ENCODE data around the gene CFAP46. TPM values are rescaled to one million over a fixed set of nuclear protein-coding genes. Genes with fewer than 3 reads are reported as not detected.

Gene CFAP46
- total RNA-seq, 3 donors from 2014 or later (not counting 1 experiment from before 2014, with no cell fraction given): 0.35 TPM; not detected in 2

DNA sequence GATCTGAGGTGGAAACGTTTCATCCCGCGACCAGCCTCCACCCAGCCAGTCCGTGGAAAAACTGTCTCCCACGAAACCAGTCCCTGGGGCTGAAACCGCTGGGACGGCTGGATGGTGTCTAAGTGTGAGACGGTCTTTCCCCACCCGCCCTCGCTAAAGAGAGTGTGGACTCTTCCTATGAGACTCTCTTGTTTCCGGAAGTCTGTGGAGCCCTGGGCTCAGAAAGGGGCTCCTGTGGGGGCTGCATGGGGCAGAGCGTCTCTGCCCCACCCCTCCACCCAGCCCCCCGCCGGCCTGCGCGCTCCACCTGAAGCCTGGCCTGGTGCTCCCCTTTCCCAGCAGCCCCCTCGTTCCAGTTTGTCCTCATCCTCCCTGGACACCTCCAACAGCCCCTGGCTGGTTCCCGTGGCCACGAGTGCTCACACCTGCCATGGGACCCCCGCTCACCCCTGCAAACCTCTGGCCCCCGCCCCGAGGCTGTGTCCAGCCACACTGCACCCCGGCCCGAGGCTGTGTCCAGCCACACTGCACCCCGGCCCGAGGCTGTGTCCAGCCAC lies 28.7 kb downstream of the CFAP46 start:
- DNase-seq: no peak
- H3K36me3 Mint-ChIP-seq: no peaks in the 10 kb centered on the region
- WGBS (ENCODE audit: insufficient coverage): 93% methylated on average over 20 of the region's 26 CpGs

DNA sequence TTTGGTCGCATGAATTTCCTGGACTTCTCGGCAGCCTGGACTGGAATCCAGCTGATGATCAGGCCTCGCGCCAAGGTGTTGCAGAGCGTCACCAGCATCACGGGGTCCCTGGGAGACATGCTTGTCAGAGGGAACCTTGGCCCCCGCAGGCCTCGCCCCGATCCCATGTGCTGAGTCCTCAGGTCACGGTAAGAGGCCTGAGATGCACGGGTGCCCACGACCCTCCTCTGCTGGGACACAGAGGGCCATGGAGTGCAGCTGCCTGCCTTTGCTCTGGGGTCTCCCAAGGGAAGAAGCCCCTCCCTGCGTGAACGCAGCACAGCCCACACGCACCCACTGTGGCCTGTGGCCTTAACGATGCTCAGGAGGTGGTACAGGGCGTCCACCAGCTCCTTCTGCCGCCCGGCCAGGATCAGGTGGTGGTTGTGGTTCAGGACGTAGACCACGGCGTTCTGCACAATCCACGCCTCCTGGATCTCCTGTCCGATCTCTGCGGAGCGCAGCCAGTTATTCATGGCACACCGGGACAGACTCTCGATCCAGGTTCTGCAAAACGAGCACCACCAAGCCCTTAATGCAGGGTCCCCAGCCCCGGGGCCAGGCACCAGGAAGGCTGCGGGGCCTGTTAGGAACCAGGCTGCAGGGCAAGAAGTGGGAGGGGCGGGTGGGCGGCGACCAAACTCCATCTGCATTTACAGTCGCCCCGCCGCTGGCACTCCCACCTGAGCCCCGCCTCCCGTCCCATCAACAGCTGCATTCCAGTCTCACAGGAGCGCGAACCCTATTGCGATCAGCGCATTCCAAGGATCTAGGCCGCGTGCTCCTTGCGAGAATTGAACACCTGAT lies 29.4 kb downstream of the CFAP46 start:
- H3K4me3 Mint-ChIP-seq: no peak overlapping the region
- no peak overlapping the region for H3K27ac Mint-ChIP-seq
- TF ChIP-seq, protein P1, sequence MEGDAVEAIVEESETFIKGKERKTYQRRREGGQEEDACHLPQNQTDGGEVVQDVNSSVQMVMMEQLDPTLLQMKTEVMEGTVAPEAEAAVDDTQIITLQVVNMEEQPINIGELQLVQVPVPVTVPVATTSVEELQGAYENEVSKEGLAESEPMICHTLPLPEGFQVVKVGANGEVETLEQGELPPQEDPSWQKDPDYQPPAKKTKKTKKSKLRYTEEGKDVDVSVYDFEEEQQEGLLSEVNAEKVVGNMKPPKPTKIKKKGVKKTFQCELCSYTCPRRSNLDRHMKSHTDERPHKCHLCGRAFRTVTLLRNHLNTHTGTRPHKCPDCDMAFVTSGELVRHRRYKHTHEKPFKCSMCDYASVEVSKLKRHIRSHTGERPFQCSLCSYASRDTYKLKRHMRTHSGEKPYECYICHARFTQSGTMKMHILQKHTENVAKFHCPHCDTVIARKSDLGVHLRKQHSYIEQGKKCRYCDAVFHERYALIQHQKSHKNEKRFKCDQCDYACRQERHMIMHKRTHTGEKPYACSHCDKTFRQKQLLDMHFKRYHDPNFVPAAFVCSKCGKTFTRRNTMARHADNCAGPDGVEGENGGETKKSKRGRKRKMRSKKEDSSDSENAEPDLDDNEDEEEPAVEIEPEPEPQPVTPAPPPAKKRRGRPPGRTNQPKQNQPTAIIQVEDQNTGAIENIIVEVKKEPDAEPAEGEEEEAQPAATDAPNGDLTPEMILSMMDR (IDR thresholded peaks at IDR 0.05): no peak
- H3K4me1 Mint-ChIP-seq: no peaks in the 10 kb centered on the region
- WGBS (ENCODE audit: insufficient coverage): 92% methylated on average over 46 of the region's 46 CpGs
- Histone ChIP-seq H3K27ac (ENCODE audit: low read length) (no peak overlapping the region), H3K4me3 (ENCODE audit: low read length) (no peak overlapping the region), H3K27me3 (ENCODE audit: control insufficient read depth, insufficient read depth, low read length) (no peaks in the 10 kb centered on the region), H3K4me1 (ENCODE audit: control insufficient read depth, insufficient read depth, low read length) (peaks cover 4% of the 10 kb centered on the region), H3K36me3 (ENCODE audit: control insufficient read depth, insufficient read depth, low read length) (no peaks in the 10 kb centered on the region), H3K9me3 (ENCODE audit: control insufficient read depth, insufficient read depth, low read length) (no peaks in the 10 kb centered on the region)
- no peaks in the 10 kb centered on the region for H3K27me3 Mint-ChIP-seq (ENCODE audit: low read depth in 2 of 2)
- no peaks in the 10 kb centered on the region for H3K9me3 Mint-ChIP-seq
- DNase-seq: peak in 1 of 2 donors; percentile 12
- ATAC-seq: no peak
- intact Hi-C loops (cut with micrococcal nuclease): no loop called here
- no peaks in the 10 kb centered on the region for H3K36me3 Mint-ChIP-seq

More for the DNA sequence above, 28.7 kb downstream of the CFAP46 start:
- intact Hi-C loops (cut with micrococcal nuclease): no loop called here
- Mint-ChIP-seq H3K27me3 (ENCODE audit: low read depth in 2 of 2) (no peaks in the 10 kb centered on the region), H3K4me1 (no peaks in the 10 kb centered on the region), H3K27ac (no peak overlapping the region), H3K9me3 (no peaks in the 10 kb centered on the region), H3K4me3 (no peak overlapping the region)
- peaks cover 4% of the 10 kb centered on the region for H3K4me1 ChIP-seq (ENCODE audit: control insufficient read depth, insufficient read depth, low read length)
- H3K36me3 ChIP-seq (ENCODE audit: control insufficient read depth, insufficient read depth, low read length): no peaks in the 10 kb centered on the region
- no peak overlapping the region for H3K27ac ChIP-seq (ENCODE audit: low read length)
- H3K9me3 ChIP-seq (ENCODE audit: control insufficient read depth, insufficient read depth, low read length): no peaks in the 10 kb centered on the region
- TF ChIP-seq, protein P1 (IDR thresholded peaks at IDR 0.05): no peak
- no peaks in the 10 kb centered on the region for H3K27me3 ChIP-seq (ENCODE audit: control insufficient read depth, insufficient read depth, low read length)
- no peak for ATAC-seq
- H3K4me3 ChIP-seq (ENCODE audit: low read length): no peak overlapping the region

DNA sequence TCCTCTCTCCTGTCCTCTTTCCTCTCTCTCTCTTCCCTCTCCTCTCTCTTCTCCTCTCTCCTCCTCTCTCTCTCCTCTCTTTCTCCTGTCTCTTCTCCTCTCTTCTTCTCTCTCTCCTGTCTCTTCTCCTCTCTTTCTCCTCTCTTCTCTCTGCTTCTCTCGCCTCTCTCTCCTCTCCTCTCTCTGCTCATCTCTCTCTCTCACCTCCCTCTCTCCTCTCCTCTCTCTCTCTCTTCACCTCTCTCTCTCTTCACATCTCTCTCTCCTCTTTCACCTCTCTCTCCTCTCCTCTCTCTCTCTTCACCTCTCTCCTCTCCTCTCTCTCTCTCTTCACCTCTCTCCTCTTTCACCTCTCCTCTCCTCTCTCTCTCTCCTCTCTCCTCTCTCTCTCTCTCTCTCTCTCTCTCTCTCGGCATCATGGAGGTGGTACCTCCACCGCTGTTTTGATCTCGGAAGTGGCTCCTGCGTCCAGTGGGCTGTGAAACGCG lies 30.1 kb downstream of the CFAP46 start:
- Mint-ChIP-seq H3K27ac (no peak overlapping the region), H3K27me3 (ENCODE audit: low read depth in 2 of 2) (no peaks in the 10 kb centered on the region), H3K36me3 (no peaks in the 10 kb centered on the region), H3K4me3 (no peak overlapping the region), H3K4me1 (no peaks in the 10 kb centered on the region), H3K9me3 (no peaks in the 10 kb centered on the region)
- no peaks in the 10 kb centered on the region for H3K9me3 ChIP-seq (ENCODE audit: control insufficient read depth, insufficient read depth, low read length)
- peaks cover 4% of the 10 kb centered on the region for H3K4me1 ChIP-seq (ENCODE audit: control insufficient read depth, insufficient read depth, low read length)
- H3K27ac ChIP-seq (ENCODE audit: low read length): no peak overlapping the region
- TF ChIP-seq, protein P1 (IDR thresholded peaks at IDR 0.05): no peak
- ATAC-seq (no peak), DNase-seq (no peak)
- H3K4me3 ChIP-seq (ENCODE audit: low read length): no peak overlapping the region
- WGBS (ENCODE audit: insufficient coverage): 95% methylated on average over 7 of the region's 7 CpGs
- H3K36me3 ChIP-seq (ENCODE audit: control insufficient read depth, insufficient read depth, low read length): no peaks in the 10 kb centered on the region
- H3K27me3 ChIP-seq (ENCODE audit: control insufficient read depth, insufficient read depth, low read length): no peaks in the 10 kb centered on the region
- intact Hi-C loops (cut with micrococcal nuclease): no loop called here

Data from natural killer cell (primary cell).